Testis (tissue), 2 donors: ENCODE results near the gene COPS9.

ENCODE experiments used
- POLR2A ChIP-seq: fragments of 450-650 bp; IDR thresholded peaks from one replicate; pipeline ENCODE4 v1.6.1; 2017; ENCODE audit warnings: antibody characterized with exemption, mild to moderate bottlenecking, moderate library complexity
- TF ChIP-seq, protein P1 (sequence below), 3 experiments: fragments of 450-650 bp in 2 of 3; fragments of 200-600 bp in 1 of 3; sonication (generic) in 1 of 3; IDR thresholded peaks; one replicate each; pipeline ENCODE4 v1.5.1; 2016 to 2019; ENCODE audit warnings: antibody characterized with exemption in 3 of 3, mild to moderate bottlenecking in 2 of 3, moderate library complexity in 1 of 3

DNA sequence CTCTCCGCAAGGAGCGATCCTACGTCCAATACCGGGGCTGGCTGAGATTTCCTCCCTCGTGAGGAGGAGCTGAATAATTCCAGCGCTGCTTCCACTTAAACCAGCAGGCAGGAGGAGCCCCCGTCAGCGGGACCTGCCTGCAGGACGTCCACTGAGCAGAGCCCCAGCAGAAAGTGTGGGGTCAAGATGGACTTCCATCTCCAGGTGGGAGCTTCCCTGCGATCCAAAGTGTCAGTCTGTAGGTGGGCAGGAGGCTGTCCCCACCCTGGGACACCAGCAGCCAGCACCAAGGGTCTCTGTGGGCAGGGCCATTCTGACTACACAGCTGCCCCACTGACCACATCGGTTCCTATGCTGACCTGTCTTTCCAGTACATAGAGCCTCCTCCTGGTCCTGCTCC, 4.8 kb upstream of the COPS9 start:
- TF ChIP-seq, protein P1, sequence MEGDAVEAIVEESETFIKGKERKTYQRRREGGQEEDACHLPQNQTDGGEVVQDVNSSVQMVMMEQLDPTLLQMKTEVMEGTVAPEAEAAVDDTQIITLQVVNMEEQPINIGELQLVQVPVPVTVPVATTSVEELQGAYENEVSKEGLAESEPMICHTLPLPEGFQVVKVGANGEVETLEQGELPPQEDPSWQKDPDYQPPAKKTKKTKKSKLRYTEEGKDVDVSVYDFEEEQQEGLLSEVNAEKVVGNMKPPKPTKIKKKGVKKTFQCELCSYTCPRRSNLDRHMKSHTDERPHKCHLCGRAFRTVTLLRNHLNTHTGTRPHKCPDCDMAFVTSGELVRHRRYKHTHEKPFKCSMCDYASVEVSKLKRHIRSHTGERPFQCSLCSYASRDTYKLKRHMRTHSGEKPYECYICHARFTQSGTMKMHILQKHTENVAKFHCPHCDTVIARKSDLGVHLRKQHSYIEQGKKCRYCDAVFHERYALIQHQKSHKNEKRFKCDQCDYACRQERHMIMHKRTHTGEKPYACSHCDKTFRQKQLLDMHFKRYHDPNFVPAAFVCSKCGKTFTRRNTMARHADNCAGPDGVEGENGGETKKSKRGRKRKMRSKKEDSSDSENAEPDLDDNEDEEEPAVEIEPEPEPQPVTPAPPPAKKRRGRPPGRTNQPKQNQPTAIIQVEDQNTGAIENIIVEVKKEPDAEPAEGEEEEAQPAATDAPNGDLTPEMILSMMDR (IDR thresholded peaks at IDR 0.05), result no peak
- no peak for TF ChIP-seq POLR2A
